ENCODE measurements around the gene PODNL1. TPM values are rescaled to one million over a fixed set of nuclear protein-coding genes. Genes with fewer than 3 reads are reported as not detected.

Gene PODNL1
- total and polyA plus RNA-seq, 2 of the 13 experiments (the other 11 are each of a cell fraction or from before 2014, with no cell fraction given) = 0.18 TPM; not detected in 1

Other genes starting within 250 kb of the PODNL1 start
- 15.3 and 20.1 TPM in 2 replicates for gene MRI1, start 173.9 kb downstream of the PODNL1 start, total RNA-seq (2016; rRNA removed; fragmentation: Illumina TruSeq; extraction: Trizol)
- 20.6 and 27.7 TPM in 2 replicates for gene MRI1, start 173.9 kb downstream of the PODNL1 start, polyA plus RNA-seq (2011; rRNA removed)
- 127 and 129 TPM in 2 replicates for gene C19orf53, start 164.0 kb downstream of the PODNL1 start, total RNA-seq (2016; rRNA removed; fragmentation: Illumina TruSeq; extraction: Trizol)
- gene C19orf53, start 164.0 kb downstream of the PODNL1 start, polyA plus RNA-seq (2011; rRNA removed) = 130 and 154 TPM in 2 replicates
- 0.27 and 0.33 TPM in 2 replicates for gene ZSWIM4, start 143.0 kb downstream of the PODNL1 start, total RNA-seq (2016; rRNA removed; fragmentation: Illumina TruSeq; extraction: Trizol)
- gene ZSWIM4, start 143.0 kb downstream of the PODNL1 start, polyA plus RNA-seq (2011; rRNA removed) = 0.86 and 1.8 TPM in 2 replicates
- not detected in 2 replicates for gene NANOS3, start 61.3 kb downstream of the PODNL1 start, total RNA-seq (2016; rRNA removed; fragmentation: Illumina TruSeq; extraction: Trizol)
- 0.21 TPM in 1 of 2 replicates, not detected in the other for gene NANOS3, start 61.3 kb downstream of the PODNL1 start, polyA plus RNA-seq (2011; rRNA removed)
- gene BRME1, start 32.3 kb downstream of the PODNL1 start, total RNA-seq (2016; rRNA removed; fragmentation: Illumina TruSeq; extraction: Trizol) = 0.84 and 1.5 TPM in 2 replicates
- gene BRME1, start 32.3 kb downstream of the PODNL1 start, polyA plus RNA-seq (2011; rRNA removed) = 0.74 and 0.91 TPM in 2 replicates
- 6.4 and 9.7 TPM in 2 replicates for gene CC2D1A, start 32.2 kb downstream of the PODNL1 start, total RNA-seq (2016; rRNA removed; fragmentation: Illumina TruSeq; extraction: Trizol)
- gene CC2D1A, start 32.2 kb downstream of the PODNL1 start, polyA plus RNA-seq (2011; rRNA removed) = 11.5 and 17.0 TPM in 2 replicates
- gene DCAF15, start 14.1 kb upstream of the PODNL1 start, total RNA-seq (2016; rRNA removed; fragmentation: Illumina TruSeq; extraction: Trizol) = 8.5 and 14.0 TPM in 2 replicates
- 13.5 and 13.6 TPM in 2 replicates for gene DCAF15, start 14.1 kb upstream of the PODNL1 start, polyA plus RNA-seq (2011; rRNA removed)
- 1.3 and 1.4 TPM in 2 replicates for gene RFX1, start 67.9 kb upstream of the PODNL1 start, total RNA-seq (2016; rRNA removed; fragmentation: Illumina TruSeq; extraction: Trizol)
- 0.56 and 1.1 TPM in 2 replicates for gene RFX1, start 67.9 kb upstream of the PODNL1 start, polyA plus RNA-seq (2011; rRNA removed)
- gene RLN3, start 89.7 kb upstream of the PODNL1 start, total RNA-seq (2016; rRNA removed; fragmentation: Illumina TruSeq; extraction: Trizol) = not detected in 2 replicates
- gene RLN3, start 89.7 kb upstream of the PODNL1 start, polyA plus RNA-seq (2011; rRNA removed) = not detected in 2 replicates
- gene IL27RA, start 93.3 kb upstream of the PODNL1 start, total RNA-seq (2016; rRNA removed; fragmentation: Illumina TruSeq; extraction: Trizol) = 3.4 and 8.1 TPM in 2 replicates
- 3.5 and 5.4 TPM in 2 replicates for gene IL27RA, start 93.3 kb upstream of the PODNL1 start, polyA plus RNA-seq (2011; rRNA removed)
- gene PALM3, start 123.7 kb upstream of the PODNL1 start, total RNA-seq (2016; rRNA removed; fragmentation: Illumina TruSeq; extraction: Trizol) = 2.4 and 2.5 TPM in 2 replicates
- 0.79 and 1.0 TPM in 2 replicates for gene PALM3, start 123.7 kb upstream of the PODNL1 start, polyA plus RNA-seq (2011; rRNA removed)
- gene MISP3, start 134.4 kb upstream of the PODNL1 start, total RNA-seq (2016; rRNA removed; fragmentation: Illumina TruSeq; extraction: Trizol) = 5.2 and 5.4 TPM in 2 replicates
- gene MISP3, start 134.4 kb upstream of the PODNL1 start, polyA plus RNA-seq (2011; rRNA removed) = 2.5 and 3.4 TPM in 2 replicates
- gene C19orf67, start 147.4 kb upstream of the PODNL1 start, total RNA-seq (2016; rRNA removed; fragmentation: Illumina TruSeq; extraction: Trizol) = 0.11 TPM in 1 of 2 replicates, not detected in the other
- 0.32 and 0.69 TPM in 2 replicates for gene C19orf67, start 147.4 kb upstream of the PODNL1 start, polyA plus RNA-seq (2011; rRNA removed)
- 27.0 and 45.0 TPM in 2 replicates for gene SAMD1, start 152.3 kb upstream of the PODNL1 start, total RNA-seq (2016; rRNA removed; fragmentation: Illumina TruSeq; extraction: Trizol)
- 17.5 and 18.9 TPM in 2 replicates for gene SAMD1, start 152.3 kb upstream of the PODNL1 start, polyA plus RNA-seq (2011; rRNA removed)
- gene PRKACA, start 179.3 kb upstream of the PODNL1 start, total RNA-seq (2016; rRNA removed; fragmentation: Illumina TruSeq; extraction: Trizol) = 11.0 and 14.0 TPM in 2 replicates
- gene PRKACA, start 179.3 kb upstream of the PODNL1 start, polyA plus RNA-seq (2011; rRNA removed) = 18.2 and 22.9 TPM in 2 replicates
- 21.9 and 24.8 TPM in 2 replicates for gene ASF1B, start 198.2 kb upstream of the PODNL1 start, total RNA-seq (2016; rRNA removed; fragmentation: Illumina TruSeq; extraction: Trizol)
- 14.8 and 18.2 TPM in 2 replicates for gene ASF1B, start 198.2 kb upstream of the PODNL1 start, polyA plus RNA-seq (2011; rRNA removed)